NCI-H2029 treated with DMSO at 0.1 percent for 48 hours (cell line): ENCODE measurements around the gene IRF2.

Experiments used
- DNase-seq: peaks from one replicate; lab custom pipeline; 2025; lab: John Stamatoyannopoulos, UW

Gene IRF2

DNA sequence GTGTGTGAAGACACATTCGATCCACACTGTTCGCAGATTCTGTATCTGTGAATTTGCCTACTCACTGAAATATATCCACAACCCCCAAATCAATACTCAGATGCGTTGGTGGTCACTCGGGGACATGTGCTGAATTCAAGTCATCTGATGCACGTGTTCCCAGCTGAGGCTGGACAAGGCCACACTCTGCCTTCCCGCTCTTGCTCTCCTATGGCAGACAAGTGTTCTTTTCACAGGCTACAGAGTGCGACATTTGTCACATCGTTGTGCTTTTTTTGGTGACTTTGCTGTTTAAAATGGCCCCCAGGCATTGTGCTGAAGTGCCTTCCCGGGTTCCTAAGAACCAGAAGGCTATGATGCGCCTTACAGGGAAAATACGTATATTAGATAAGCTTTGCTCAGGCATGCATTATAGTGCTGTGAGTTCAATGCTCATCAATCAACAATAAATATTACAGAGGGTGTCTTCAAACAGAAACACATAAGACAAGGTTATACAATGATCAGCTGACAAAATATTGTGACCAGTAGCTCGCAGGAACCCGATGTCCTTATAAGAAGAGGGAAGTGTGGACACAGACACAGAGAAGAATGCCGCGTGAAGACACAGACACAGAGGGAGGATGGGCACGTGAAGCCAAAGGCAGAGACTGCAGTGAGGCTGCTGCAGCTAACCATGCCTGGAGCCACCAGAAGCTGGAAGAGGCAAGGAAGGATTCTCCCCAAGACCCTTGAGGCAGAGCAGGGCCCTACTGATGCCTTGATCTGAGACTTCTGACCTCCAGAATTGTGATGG lies 42.0 kb downstream of the IRF2 start:
- no peak for DNase-seq

- no peak for DNase-seq
Measured at GRCh38 chr4:184430163-184430562, 44.2 kb downstream of the IRF2 start.

- no peak for DNase-seq
Measured at GRCh38 chr4:184428787-184429186, 45.6 kb downstream of the IRF2 start.

- no peak for DNase-seq
Measured at GRCh38 chr4:184427687-184428086, 46.7 kb downstream of the IRF2 start.

DNA sequence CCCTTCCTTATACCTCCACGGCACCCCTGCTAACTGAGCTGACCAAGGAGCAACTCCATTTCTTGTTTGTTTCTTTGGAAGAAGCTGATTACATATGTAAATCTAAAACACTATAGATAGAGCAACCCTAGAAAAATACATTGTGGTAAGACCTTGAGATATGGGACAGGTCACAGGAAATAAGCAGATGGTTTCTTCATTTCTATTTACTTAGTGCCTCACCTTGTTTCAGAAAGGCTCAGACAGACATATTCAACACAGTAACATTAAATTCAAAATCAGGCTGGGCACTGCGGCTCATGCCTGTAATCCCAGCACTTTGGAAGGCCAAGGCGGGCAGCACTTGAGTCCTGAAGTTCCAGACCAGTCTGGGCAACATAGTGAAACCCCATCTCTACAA lies 47.3 kb downstream of the IRF2 start:
- DNase-seq, result no peak

DNA sequence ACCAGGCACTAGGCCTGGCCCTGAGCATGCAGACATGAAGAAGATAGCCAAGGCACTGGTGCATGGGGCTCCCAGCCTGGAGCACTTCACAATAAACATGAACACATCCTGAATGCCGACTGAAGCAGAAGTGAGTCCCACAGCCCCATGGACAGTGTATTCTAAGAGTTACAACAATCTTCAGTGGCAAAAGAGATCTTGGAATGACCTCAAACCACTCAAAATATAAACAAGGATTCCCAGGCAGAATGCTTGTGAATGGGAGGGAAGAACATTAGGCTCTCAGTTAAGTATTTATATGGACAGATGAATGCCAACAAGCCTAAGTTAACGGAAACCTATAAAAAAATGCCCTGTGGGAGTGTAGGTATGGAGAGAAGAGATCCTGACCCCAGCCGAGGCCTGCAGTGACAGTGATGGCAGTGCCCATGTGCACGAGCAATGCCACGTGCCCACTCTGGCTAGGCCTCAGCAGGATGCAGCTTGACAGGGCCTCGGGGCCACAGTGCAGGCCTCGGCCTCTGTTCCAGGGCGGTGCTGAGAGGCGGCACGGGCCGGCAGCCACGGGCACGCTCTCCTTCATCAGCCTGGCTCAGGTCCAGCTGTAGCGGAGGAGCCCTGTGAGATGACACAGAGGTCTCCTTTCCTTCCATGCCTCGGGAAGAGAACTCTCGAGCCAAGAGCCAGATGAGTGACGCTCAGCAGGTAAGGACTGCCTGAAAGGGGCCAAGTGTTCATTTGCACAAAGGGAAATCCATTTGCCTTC lies 49.2 kb downstream of the IRF2 start:
- no peak for DNase-seq

- DNase-seq, result no peak
Measured at GRCh38 chr4:184424279-184424678, 50.1 kb downstream of the IRF2 start.

DNA sequence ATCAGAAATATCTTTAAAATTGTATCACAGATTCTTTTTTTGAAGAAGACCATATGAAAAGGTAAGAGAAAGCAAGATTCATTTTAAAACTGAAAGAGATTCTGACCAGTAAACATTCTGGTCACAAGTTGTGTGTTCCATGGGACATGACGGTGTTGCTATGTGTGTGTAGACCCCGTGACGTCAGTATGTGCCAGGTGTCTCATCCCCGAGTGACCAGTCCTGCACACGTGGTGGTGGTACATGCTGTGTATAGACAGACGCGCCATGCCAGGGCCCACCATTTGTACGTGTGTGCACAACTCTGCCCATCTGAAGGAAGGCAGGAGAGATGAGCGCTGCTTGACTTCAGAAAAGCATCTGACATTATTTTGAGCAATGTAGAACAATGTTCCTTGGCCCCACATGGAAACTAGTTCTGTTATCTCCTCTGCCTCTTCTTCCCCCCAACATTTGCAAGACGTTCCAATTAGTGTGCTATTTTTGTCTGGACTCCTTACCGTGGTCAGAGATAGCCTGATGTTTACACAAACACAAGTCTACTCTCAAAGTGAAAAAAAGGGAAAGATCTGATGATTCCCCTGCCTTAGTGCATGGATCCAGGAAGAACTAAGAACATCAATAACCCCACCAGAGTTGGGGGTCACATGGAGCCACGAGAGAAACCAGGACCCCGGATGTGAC lies 51.2 kb downstream of the IRF2 start:
- DNase-seq, result no peak

- no peak for DNase-seq
Measured at GRCh38 chr4:184422378-184422777, 52.0 kb downstream of the IRF2 start.

- DNase-seq, result no peak
Measured at GRCh38 chr4:184421533-184422155, 52.7 kb downstream of the IRF2 start.

DNA sequence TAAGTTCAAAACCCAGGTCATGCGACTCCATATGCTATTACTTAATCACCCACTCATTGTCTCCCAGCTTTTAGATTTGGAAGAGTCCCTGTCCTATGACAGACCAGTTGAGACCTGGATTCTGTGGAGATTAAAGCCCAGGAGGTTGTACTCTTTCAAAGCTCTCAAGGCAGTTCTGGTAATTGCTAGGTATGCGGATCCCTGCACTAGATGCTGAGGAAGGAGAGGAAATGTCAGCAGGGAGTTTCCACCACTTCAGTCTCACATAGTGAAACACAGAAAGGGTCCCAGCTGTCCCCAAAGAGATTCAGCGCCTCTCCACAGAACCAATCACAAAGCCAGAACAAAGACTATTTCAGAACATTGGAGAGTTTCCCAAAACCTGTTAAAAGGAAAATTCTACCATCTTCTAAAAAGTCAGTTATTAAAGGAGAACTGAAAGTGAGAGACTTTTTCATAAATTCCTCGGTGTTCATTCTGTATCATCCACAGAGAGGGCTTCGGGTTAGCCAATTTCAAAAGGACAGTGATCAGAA lies 53.4 kb downstream of the IRF2 start:
- no peak for DNase-seq

- no peak for DNase-seq
Measured at GRCh38 chr4:184420402-184420801, 53.9 kb downstream of the IRF2 start.

DNA sequence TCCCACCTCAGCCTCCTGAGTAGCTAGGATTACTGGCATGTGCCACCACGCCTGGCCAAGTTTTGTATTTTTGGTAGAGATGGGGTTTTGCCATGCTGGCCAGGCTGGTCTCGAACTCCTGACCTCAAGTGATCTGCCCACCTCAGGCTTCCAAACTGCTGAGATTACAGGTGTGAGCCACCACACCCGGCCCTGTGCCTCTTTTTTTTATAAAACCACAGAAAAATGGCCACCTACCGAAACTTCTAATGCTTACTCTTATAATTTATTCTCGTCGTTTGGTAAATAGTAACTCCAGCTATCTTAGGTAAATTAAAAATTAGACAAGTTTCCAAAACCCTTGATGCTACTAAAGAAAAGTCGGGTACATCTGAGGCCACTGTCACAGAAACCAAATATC lies 54.4 kb downstream of the IRF2 start:
- DNase-seq, result no peak

GRCh38 chr4:184417802-184418511 lies 56.4 kb downstream of the IRF2 start:
- DNase-seq, result no peak

- DNase-seq, result no peak
Measured at GRCh38 chr4:184416913-184417734, 57.2 kb downstream of the IRF2 start.

- no peak for DNase-seq
Measured at GRCh38 chr4:184415071-184415470, 59.3 kb downstream of the IRF2 start.

DNA sequence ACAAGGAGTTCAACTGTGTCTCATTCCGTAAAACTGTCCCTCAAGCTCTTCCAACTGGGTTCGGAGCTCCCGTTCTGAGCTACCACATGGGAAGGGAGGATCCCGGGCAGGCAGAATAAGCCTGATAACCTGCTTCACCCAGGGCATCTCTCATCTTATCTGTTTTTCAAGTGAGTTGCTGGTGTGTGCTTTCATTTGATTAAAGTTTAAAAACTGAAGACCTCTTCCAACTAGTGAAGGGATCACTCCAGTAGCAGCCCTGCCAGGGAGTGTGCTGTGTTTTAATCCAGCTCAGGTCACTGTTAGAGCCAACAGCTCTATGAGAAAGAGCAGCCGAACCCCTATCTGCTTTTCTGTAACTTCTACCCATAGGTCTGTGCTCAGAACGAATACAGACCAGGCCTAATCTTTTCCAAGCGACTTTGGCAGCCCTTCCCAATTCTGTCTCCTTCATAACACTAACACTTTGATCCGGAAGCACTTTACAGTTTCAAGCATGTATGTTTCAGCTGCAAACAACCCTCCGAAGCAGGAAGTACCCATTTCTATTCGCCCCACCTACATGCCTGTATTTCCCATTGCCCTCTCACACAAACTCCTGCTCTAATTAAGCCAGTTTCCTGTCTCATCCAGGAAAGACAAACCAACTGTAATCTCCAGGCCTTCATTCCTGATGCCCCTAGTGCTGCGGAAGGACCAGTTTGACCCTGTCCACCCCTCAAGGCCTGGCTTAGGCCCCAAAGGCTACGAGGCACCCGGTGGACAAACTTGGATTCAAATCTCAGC lies 60.9 kb downstream of the IRF2 start:
- DNase-seq, result no peak

GRCh38 chr4:184410748-184411147 lies 63.6 kb downstream of the IRF2 start:
- DNase-seq, result no peak

DNA sequence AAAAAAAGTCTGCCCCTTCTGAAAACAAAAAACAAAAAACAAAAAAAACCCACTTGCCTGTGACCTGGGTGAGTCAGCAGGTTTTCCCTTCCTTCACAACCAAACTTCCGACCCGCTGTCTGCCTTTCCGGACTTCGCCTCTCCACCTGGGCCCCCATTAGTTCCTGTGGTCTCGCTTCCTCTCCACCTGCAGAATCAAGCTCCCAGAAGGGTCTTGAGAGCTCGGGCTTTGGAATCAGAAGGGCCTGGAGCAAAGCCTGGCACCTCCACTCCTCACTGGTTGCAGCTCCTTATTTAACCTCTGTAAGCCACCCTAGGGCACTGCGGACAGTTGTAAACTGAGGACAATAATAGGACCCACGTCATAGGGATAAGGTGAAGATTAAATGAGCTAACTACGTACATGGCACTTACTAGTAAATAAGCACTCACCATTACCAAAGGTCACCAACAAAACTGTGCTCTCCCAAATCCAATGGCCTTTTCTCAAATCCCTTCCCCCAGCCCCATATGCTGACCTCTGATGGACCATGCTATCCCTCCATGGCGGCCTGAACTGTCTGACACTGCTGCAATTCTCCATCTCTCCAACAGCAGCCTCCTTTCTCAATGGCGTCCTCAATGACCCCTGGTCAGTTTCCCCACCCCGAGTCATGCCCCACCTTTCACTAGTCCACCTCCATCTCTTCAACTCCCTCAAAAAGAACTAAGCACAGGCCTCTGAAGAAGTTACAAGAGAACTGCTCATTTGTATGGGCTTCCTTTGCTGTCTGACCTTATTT lies 64.2 kb downstream of the IRF2 start:
- no peak for DNase-seq
